Lower leg skin (tissue), 4 donors: ENCODE data around the gene BRD3. TPM values are rescaled to one million over a fixed set of nuclear protein-coding genes. Genes with fewer than 3 reads are reported as not detected.

Experiments used
- DNase-seq, 2 donors: peaks; one replicate each; pipeline ENCODE4 v3.0.0-alpha.2; 2019; ENCODE audit warnings: low spot score in 2 of 2
- H3K4me3 ChIP-seq: fragments of 200-600 bp; sonication (generic); 2 replicates; pipeline ENCODE4 v1.5.1; 2017; ENCODE audit warnings: mild to moderate bottlenecking, low read depth; ENCODE audit not compliant: poor library complexity, severe bottlenecking
- CTCF ChIP-seq, 3 donors: fragments of 450-650 bp; IDR thresholded peaks; one replicate each; pipeline ENCODE4 v1.5.1; 2016; ENCODE audit warnings: antibody characterized with exemption in 3 of 3, mild to moderate bottlenecking in 3 of 3, moderate library complexity in 2 of 3
- POLR2A ChIP-seq, 2 donors: fragments of 450-650 bp; IDR thresholded peaks; one replicate each; pipeline ENCODE4 v1.6.1; 2016 to 2017; ENCODE audit warnings: antibody characterized with exemption in 2 of 2, mild to moderate bottlenecking in 1 of 2, moderate library complexity in 1 of 2
- WGBS, 2 donors: methylation state at CpG; one replicate each; pipeline ENCODE4 v1.1.5; 2018; 5-methylcytosine and 5-hydroxymethylcytosine counted together
- intact Hi-C: fragments of 100-400 bp; cut with DNase I; formaldehyde crosslinking; loops from one replicate; pipeline ENCODE4 v1.15.0; 2023; ENCODE audit warnings: low total_unique reads
- total RNA-seq, 4 donors: library from RNA; depleted of rRNA; stranded (reverse); fragments of >200 nt; gene quantifications; one replicate each; pipeline ENCODE4 v1.1.0, GENCODE V29; 2016

The BRD3 gene
- total RNA-seq, 4 donors from 2014 or later = 18.5 to 59.9 (median 26.7) TPM

DNA sequence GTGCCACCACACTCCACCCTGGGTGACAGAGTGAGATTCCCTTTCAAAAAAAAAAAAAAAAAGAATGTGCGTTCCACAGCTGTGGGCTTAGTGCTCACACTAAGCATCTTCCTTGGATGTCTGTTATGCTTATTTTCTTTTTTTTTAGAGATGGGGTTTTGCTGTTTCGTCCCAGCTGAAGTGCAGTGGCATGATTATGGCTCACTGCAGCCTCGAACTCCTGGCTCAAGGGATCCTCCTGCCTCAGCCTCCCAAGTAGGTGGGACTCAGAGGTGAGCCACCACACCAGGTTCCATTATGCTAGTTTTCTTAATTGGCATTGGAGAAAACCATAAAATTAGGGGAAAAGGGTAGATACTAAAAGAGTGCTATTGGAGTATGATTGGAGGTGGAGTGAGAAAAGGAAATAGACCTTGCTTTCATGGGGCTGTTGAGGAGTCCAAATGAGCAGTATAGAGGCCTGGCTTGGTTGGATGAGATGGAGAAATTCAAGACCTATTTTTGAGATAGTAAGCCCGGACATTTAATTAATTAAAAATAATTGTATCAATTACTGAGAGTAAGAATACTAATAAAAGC is 43.5 kb downstream of the BRD3 start:
- TF ChIP-seq CTCF (IDR thresholded peaks at IDR 0.05) (no peak), POLR2A (IDR thresholded peaks at IDR 0.05) (no peak)
- WGBS, 2 donors = 71 to 72% methylated on average over 4 of the region's 4 CpGs
- no peak for DNase-seq
- intact Hi-C loops = no loop called here
- H3K4me3 ChIP-seq = no peak overlapping the region

DNA sequence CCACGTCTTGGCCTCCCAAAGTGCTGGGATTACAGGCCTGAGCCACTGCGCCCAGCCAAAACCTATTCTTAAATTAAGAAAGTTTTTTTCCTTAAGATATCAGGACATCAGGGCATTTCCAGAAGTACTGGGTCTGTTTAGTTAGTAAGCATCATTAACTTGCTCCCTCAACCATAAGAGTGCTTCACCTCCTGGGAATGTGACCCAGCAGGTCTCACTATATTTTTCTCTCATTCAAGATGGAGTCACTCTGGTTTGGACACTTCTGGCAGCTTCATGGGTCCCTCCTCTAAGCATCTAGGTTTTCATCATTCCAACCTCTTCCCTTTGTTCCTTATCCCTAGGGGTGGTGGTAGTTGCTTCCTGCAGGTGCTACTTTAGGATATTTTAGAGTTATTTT is 52.9 kb downstream of the BRD3 start:
- no peak for TF ChIP-seq CTCF (IDR thresholded peaks at IDR 0.05)
- TF ChIP-seq POLR2A (IDR thresholded peaks at IDR 0.05) = no peak
- WGBS, 2 donors = 100% methylated on average over 2 of the region's 2 CpGs
- intact Hi-C loops = no loop called here
- DNase-seq = no peak
- H3K4me3 ChIP-seq = no peak overlapping the region

DNA sequence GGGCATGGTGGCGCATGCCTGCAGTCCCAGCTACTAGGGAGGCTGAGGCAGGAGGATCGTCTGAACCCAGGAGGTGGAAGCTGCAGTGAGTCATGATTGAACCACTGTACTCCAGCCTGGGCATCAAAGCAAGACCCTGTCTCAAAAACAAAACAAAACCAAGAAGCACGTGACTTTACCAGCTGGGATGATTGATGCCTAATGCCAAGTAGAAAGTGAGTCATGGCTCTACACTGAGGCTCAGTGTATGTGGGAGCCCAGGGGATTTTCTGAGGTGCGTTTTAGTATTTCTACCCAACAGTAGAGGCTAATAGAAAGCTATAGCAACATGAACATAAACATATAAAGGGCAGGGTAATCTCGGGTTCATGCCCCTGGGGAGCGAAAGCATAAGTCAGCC is 56.4 kb downstream of the BRD3 start:
- no peak for DNase-seq
- H3K4me3 ChIP-seq = no peak overlapping the region
- intact Hi-C loops = no loop called here
- TF ChIP-seq CTCF (IDR thresholded peaks at IDR 0.05) (no peak), POLR2A (IDR thresholded peaks at IDR 0.05) (no peak)
- 84 to 87% methylated on average over 6 of the region's 6 CpGs for WGBS, 2 donors

- intact Hi-C loops = no loop called here
- WGBS, 2 donors = 58 to 70% methylated on average over 20 of the region's 20 CpGs
- H3K4me3 ChIP-seq = no peak overlapping the region
- DNase-seq = no peak
- TF ChIP-seq POLR2A (IDR thresholded peaks at IDR 0.05) (no peak), CTCF (IDR thresholded peaks at IDR 0.05) (no peak)
Measured at GRCh38 chr9:134010310-134011173, 57.3 kb downstream of the BRD3 start.

- 81 to 83% methylated on average over 9 of the region's 9 CpGs for WGBS, 2 donors
- TF ChIP-seq POLR2A (IDR thresholded peaks at IDR 0.05) (no peak), CTCF (IDR thresholded peaks at IDR 0.05) (no peak)
Measured at GRCh38 chr9:134007571-134007970, 60.3 kb downstream of the BRD3 start.

More at GRCh38 chr9:134007571-134007970, 60.3 kb downstream of the BRD3 start:
- H3K4me3 ChIP-seq = no peak overlapping the region
- intact Hi-C loops = no loop called here
- no peak for DNase-seq
